Coronary artery (tissue), 2 donors: ENCODE measurements around the gene KBTBD13.

Experiments
- DNase-seq: peaks from one replicate; pipeline ENCODE4 v3.0.0-alpha.2; 2017; ENCODE audit warnings: low spot score
- H3K27ac ChIP-seq, 2 donors: fragments of 200-600 bp; sonication (generic); one replicate each; pipeline ENCODE4 v1.5.1; 2016 to 2019
- H3K4me3 ChIP-seq: fragments of 200-600 bp; sonication (generic); 2 replicates; pipeline ENCODE4 v1.5.1; 2016; ENCODE audit warnings: mild to moderate bottlenecking, moderate library complexity
- CTCF ChIP-seq: fragments of 200-600 bp; sonication (generic); IDR thresholded peaks from one replicate; pipeline ENCODE4 v1.5.1; 2019; ENCODE audit warnings: antibody characterized with exemption

KBTBD13 gene

DNA sequence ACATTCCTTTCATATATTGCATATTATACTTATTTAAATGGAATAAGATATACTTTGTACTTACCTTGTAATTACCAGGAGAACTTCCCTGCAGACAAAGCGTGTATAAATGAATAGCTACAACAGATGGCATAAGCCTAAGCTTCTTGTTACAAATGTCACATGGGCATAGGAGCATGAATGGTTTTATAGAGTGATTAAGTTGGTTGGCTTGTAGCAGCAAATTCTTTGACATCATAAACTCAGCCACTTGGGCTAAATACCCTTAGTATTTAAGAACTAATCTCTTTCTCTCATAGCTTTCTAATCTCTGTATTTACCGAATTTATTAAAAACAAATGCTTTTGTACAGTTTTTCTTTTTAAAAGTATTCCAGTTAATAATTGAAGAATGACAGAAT, 38.5 kb downstream of the KBTBD13 start, which contains the start of gene UBAP1L:
TSS of gene UBAP1L (minus strand) at position 115 of the 400 bp plus-strand sequence. CDS start 8,985 bp downstream, outside the sequence.
- no peak within 1 kb of the TSS for H3K4me3 ChIP-seq
- DNase-seq: no peak
- no peak for TF ChIP-seq CTCF
- no peak within 1 kb of the TSS for H3K27ac ChIP-seq

- H3K27ac ChIP-seq: no peak overlapping the region
- DNase-seq: no peak
- no peak overlapping the region for H3K4me3 ChIP-seq
- TF ChIP-seq CTCF: no peak
These were observed 39.0 kb downstream of the KBTBD13 start for GRCh38 chr15:65115542-65115941.
